H1 (cell line): Measurements from ENCODE around the gene MRPL4. TPM values are rescaled to one million over a fixed set of nuclear protein-coding genes. Genes with fewer than 3 reads are reported as not detected.

ENCODE experiments used
- CTCF ChIA-PET: fragments of 300-600 bp; sonication (Branson Sonifier 250); formaldehyde crosslinking; loops from one replicate; lab custom pipeline; 2021; ENCODE audit not compliant: partially characterized antibody; lab: Charles Lee
- POLR2A ChIA-PET: fragments of 300-600 bp; sonication (Branson Sonifier 250); formaldehyde crosslinking; loops from one replicate; lab custom pipeline; 2021; ENCODE audit warnings: inconsistent platforms; ENCODE audit not compliant: partially characterized antibody; lab: Charles Lee
- DNase-seq, 2 experiments: peaks; one replicate each; pipeline versions ENCODE4 v3.0.0 to v3.0.0-alpha.2; 2010 to 2022; ENCODE audit warnings: low spot score in 2 of 2, low read depth in 1 of 2, mixed read lengths in 1 of 2
- FAIRE-seq: peaks from 2 replicates; lab custom pipeline; 2011; peaks lifted over from hg19 to GRCh38; lab: Jason Lieb, UNC
- H2AFZ ChIP-seq: 2 replicates; pipeline ENCODE4 v1.8.1; 2012; ENCODE audit warnings: low read length, inconsistent platforms
- H2AK5ac ChIP-seq: 2 replicates; pipeline ENCODE4 v1.6.1; 2013; ENCODE audit warnings: low read depth, low read length
- H2BK120ac ChIP-seq: replicated peaks from 2 replicates; pipeline ENCODE3; 2013; ENCODE audit warnings: low read depth, low read length, inconsistent platforms
- H2BK12ac ChIP-seq: 2 replicates; pipeline ENCODE4 v1.6.1; 2013; ENCODE audit warnings: low read depth, low read length
- H2BK15ac ChIP-seq: 2 replicates; pipeline ENCODE4 v1.6.1; 2013; ENCODE audit warnings: low read length
- H2BK20ac ChIP-seq: 2 replicates; pipeline ENCODE4 v1.6.1; 2013; ENCODE audit warnings: low read length
- H2BK5ac ChIP-seq: 2 replicates; pipeline ENCODE4 v1.6.1; 2013; ENCODE audit warnings: low read depth, low read length
- H3K14ac ChIP-seq: 2 replicates; pipeline ENCODE4 v1.6.1; 2013; ENCODE audit warnings: inconsistent platforms; ENCODE audit not compliant: insufficient read length
- H3K18ac ChIP-seq: 2 replicates; pipeline ENCODE4 v1.6.1; 2013; ENCODE audit warnings: low read length; ENCODE audit errors: extremely low read depth
- H3K23ac ChIP-seq: 2 replicates; pipeline ENCODE4 v1.6.1; 2013; ENCODE audit warnings: inconsistent platforms; ENCODE audit not compliant: insufficient read length
- H3K23me2 ChIP-seq: 2 replicates; pipeline ENCODE4 v1.6.1; 2013; ENCODE audit warnings: low read depth, low read length
- H3K27ac ChIP-seq: 2 replicates; pipeline ENCODE4 v1.6.1; 2011; ENCODE audit warnings: low read depth, low read length, inconsistent platforms
- H3K27me3 ChIP-seq, 4 experiments: replicated peaks in 1 of 4; 1 replicate in 1 of 4; 2 replicates in 3 of 4; pipeline versions ENCODE4 v1.6.1 to v1.8.1; 2011 to 2013; ENCODE audit warnings: low read length in 3 of 4, mild to moderate bottlenecking in 3 of 4, inconsistent platforms in 2 of 4, mixed read lengths in 2 of 4, moderate library complexity in 1 of 4; ENCODE audit not compliant: control insufficient read depth in 3 of 4, insufficient read depth in 3 of 4; ENCODE audit errors: extremely low read depth in 1 of 4
- H3K36me3 ChIP-seq, 4 experiments: 2 replicates each; pipeline versions ENCODE4 v1.6.1 to v1.8.1; 2011 to 2013; ENCODE audit warnings: mild to moderate bottlenecking in 4 of 4, low read length in 3 of 4, moderate library complexity in 2 of 4, control low read depth in 1 of 4, inconsistent platforms in 1 of 4; ENCODE audit not compliant: insufficient read depth in 4 of 4, control insufficient read depth in 2 of 4
- H3K4ac ChIP-seq: replicated peaks from 2 replicates; pipeline ENCODE3; 2013; ENCODE audit warnings: low read length, low read depth, mixed read lengths, inconsistent platforms; ENCODE audit not compliant: insufficient read length
- H3K4me1 ChIP-seq, 4 experiments: replicated peaks in 1 of 4; 1 replicate in 1 of 4; 2 replicates in 3 of 4; pipeline versions ENCODE4 v1.6.1 to v1.8.1; 2011 to 2013; ENCODE audit warnings: low read length in 3 of 4, inconsistent platforms in 2 of 4, mixed read lengths in 1 of 4; ENCODE audit not compliant: insufficient read depth in 4 of 4, control insufficient read depth in 3 of 4
- H3K4me2 ChIP-seq, 2 experiments: 2 replicates each; pipeline versions ENCODE4 v1.6.1 to v1.8.1; 2011 to 2013; ENCODE audit warnings: low read depth in 2 of 2, low read length in 2 of 2, control low read depth in 1 of 2, inconsistent platforms in 1 of 2, mild to moderate bottlenecking in 1 of 2; ENCODE audit not compliant: insufficient read depth in 1 of 2
- H3K4me3 ChIP-seq, 4 experiments: fragments of 200-600, 300-600 bp in 1 of 4; sonication (generic), shearing (Covaris generic), sonication (Bioruptor Twin) in 1 of 4; 2 replicates each; pipeline versions ENCODE4 v1.5.1 to v1.8.1; 2011 to 2016; ENCODE audit warnings: low read length in 4 of 4, low read depth in 3 of 4, control low read depth in 2 of 4, inconsistent platforms in 2 of 4, mild to moderate bottlenecking in 2 of 4, mixed read lengths in 1 of 4, moderate library complexity in 1 of 4; ENCODE audit not compliant: insufficient read depth in 2 of 4; ENCODE audit errors: extremely low read depth in 1 of 4
- H3K56ac ChIP-seq: replicated peaks from 2 replicates; pipeline ENCODE3; 2013; ENCODE audit warnings: low read depth, mild to moderate bottlenecking, mixed read lengths, low read length, inconsistent platforms; ENCODE audit not compliant: insufficient read length
- H3K79me1 ChIP-seq: 2 replicates; pipeline ENCODE4 v1.6.1; 2013; ENCODE audit warnings: low read depth, low read length, control low read depth
- H3K79me2 ChIP-seq, 2 experiments: 2 replicates each; pipeline versions ENCODE4 v1.6.1 to v1.8.1; 2012 to 2013; ENCODE audit warnings: low read length in 2 of 2, mild to moderate bottlenecking in 2 of 2, inconsistent platforms in 1 of 2; ENCODE audit not compliant: insufficient read depth in 2 of 2, control insufficient read depth in 1 of 2
- H3K9ac ChIP-seq, 4 experiments: replicated peaks in 1 of 4; 1 replicate in 1 of 4; 2 replicates in 3 of 4; pipeline versions ENCODE4 v1.6.1 to v1.8.1; 2011 to 2013; ENCODE audit warnings: low read depth in 3 of 4, low read length in 3 of 4, control low read depth in 2 of 4, mild to moderate bottlenecking in 2 of 4, moderate library complexity in 2 of 4, inconsistent platforms in 1 of 4; ENCODE audit errors: extremely low read depth in 1 of 4
- H3K9me3 ChIP-seq, 2 experiments: 2 replicates each; pipeline versions ENCODE4 v1.6.1 to v1.8.1; 2012 to 2013; ENCODE audit warnings: mild to moderate bottlenecking in 2 of 2, moderate library complexity in 2 of 2, control low read depth in 1 of 2, inconsistent platforms in 1 of 2, low read depth in 1 of 2, low read length in 1 of 2, mixed read lengths in 1 of 2; ENCODE audit not compliant: insufficient read depth in 2 of 2
- H4K20me1 ChIP-seq, 2 experiments: replicated peaks in 1 of 2; 2 replicates each; pipeline versions ENCODE3 to v1.8.1; 2011 to 2013; ENCODE audit warnings: inconsistent platforms in 2 of 2, low read length in 2 of 2, mild to moderate bottlenecking in 1 of 2; ENCODE audit not compliant: insufficient read depth in 2 of 2, control insufficient read depth in 1 of 2
- H4K5ac ChIP-seq: 2 replicates; pipeline ENCODE4 v1.6.1; 2013; ENCODE audit warnings: low read length, low read depth, mixed read lengths, inconsistent platforms; ENCODE audit not compliant: insufficient read length
- H4K8ac ChIP-seq: 2 replicates; pipeline ENCODE4 v1.8.0; 2013; ENCODE audit warnings: mild to moderate bottlenecking, moderate library complexity, low read length, inconsistent platforms; ENCODE audit not compliant: insufficient read depth; ENCODE audit errors: extremely low read depth
- H4K91ac ChIP-seq: replicated peaks from 2 replicates; pipeline ENCODE3; 2013; ENCODE audit warnings: low read length, mixed read lengths, inconsistent platforms; ENCODE audit not compliant: insufficient read length
- ASH2L ChIP-seq: fragments of 200-600, 300-600 bp; sonication (generic); IDR thresholded peaks from one replicate; pipeline ENCODE4 v1.7.1; 2017; ENCODE audit warnings: low read length
- RBBP5 ChIP-seq: IDR thresholded peaks from 2 replicates; pipeline ENCODE4 v1.7.1; 2012; ENCODE audit warnings: low read depth, mild to moderate bottlenecking, inconsistent platforms, low read length, moderate library complexity, borderline replicate concordance
- WGBS, 2 experiments: shearing (Covaris generic) in 1 of 2; methylation state at CpG; one replicate each; pipeline versions ENCODE4 v1.1.6 to v1.1.7; 2013 to 2015; ENCODE audit warnings: low lambda C conversion rate in 2 of 2, mixed read lengths in 2 of 2, inconsistent platforms in 1 of 2, low coverage in 1 of 2, missing lambda C conversion rate in 1 of 2; ENCODE audit not compliant: insufficient replicate concordance in 2 of 2, insufficient coverage in 1 of 2, insufficient read length in 1 of 2; ENCODE audit errors: extremely low coverage in 1 of 2, missing lambda C conversion rate in 1 of 2; 5-methylcytosine and 5-hydroxymethylcytosine counted together
- polyA plus RNA-seq, 7 experiments: library from polyadenylated mRNA; depleted of rRNA in 3 of 7; stranded (reverse) in 5 of 7; unstranded in 2 of 7; fragments of >200 nt in 5 of 7; fragments of 200-250 nt in 2 of 7; gene quantifications; 1 replicate in 5 of 7; 2 replicates in 1 of 7; 4 replicates in 1 of 7; pipeline versions ENCODE4 v1.2.1 to v1.2.3, GENCODE V29; 2011 to 2013; ENCODE audit warnings: missing spikeins in 2 of 7, mixed read lengths in 2 of 7
- total RNA-seq: library from RNA; stranded (reverse); fragmentation: NEBNext Ultra II Directional; extraction: Animal tissue kit (Norgen Biotek cat#: 25700); gene quantifications from 2 replicates; pipeline ENCODE4 v1.2.1, GENCODE V29; 2021

The MRPL4 gene
- total and polyA plus RNA-seq, 2 of the 8 experiments (the other 6 are each of a cell fraction or from before 2014, with no cell fraction given): 82.3 to 187 TPM

DNA sequence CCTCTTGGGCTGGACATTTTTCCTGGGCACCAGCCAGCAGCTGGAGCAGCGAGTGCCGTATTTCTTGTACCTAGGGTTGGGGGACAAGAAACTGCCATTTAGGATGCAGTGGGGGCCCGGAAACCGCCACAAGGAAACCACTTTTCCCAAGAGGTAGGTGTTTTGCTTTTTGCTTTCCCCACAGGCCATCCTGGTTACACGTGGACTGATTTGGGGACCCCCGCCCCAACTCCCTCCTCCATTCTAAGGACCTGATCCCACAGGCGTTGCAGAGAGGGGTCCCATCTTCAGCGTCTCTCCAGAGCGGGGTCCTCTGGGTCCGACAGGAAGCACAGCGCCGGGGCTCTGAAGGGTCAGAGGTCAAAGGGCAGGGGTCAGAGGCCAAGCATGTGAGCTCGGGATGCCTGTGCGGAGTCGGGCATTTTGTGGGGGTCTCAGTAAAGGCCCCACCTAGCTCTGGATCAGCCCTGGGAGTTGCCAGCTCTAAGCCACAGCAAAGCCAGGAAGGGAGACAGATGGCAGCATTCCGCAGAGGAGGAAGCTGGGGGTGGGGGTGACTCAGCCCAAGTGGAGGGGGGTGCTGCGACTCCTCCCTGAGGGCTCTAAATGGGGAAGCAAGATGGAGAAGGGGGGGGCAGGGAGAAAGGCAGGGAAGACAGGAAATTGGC, 53.3 kb downstream of the MRPL4 start:
- no peaks in the 10 kb centered on the region for H3K23me2 ChIP-seq
- no peak overlapping the region for H4K91ac ChIP-seq
- no peak for TF ChIP-seq ASH2L
- no peak for TF ChIP-seq RBBP5
- H3K27ac ChIP-seq: no peak overlapping the region
- WGBS, 2 experiments: 90% methylated on average over 16 of the region's 17 CpGs; no CpG with 5 or more reads in 1 of the 2 experiments
- H3K9ac ChIP-seq: no peak overlapping the region
- no peak overlapping the region for H2AK5ac ChIP-seq
- H3K4ac ChIP-seq: no peak overlapping the region
- DNase-seq (no peak), FAIRE-seq (no peak)
- H4K8ac ChIP-seq: peak overlapping the region; percentile 25; the same call in 1 of the 2 replicates
- no peak overlapping the region for H3K4me3 ChIP-seq
- POLR2A ChIA-PET: interaction anchor here (0.7 to 2.0 kb wide), 7 partner anchors 9 to 115 kb away, joined by 4 to 7 read pairs (median 5); partner anchors contain the start of genes ICAM5 and RAVER1
- no peak overlapping the region for H3K23ac ChIP-seq
- H3K18ac ChIP-seq: no peak overlapping the region; the same call in 1 of the 2 replicates
- no peak overlapping the region for H2BK20ac ChIP-seq
- CTCF ChIA-PET: interaction anchor here (0.7 to 2.5 kb wide), 7 partner anchors 9 to 132 kb away, joined by 3 to 10 read pairs (median 4); no protein-coding TSS in a partner anchor
- no peak overlapping the region for H3K14ac ChIP-seq
- H3K27me3 ChIP-seq: no peaks in the 10 kb centered on the region
- H2BK5ac ChIP-seq: no peak overlapping the region
- no peaks in the 10 kb centered on the region for H3K4me1 ChIP-seq
- peaks cover 0 to 6% (median 0%) of the 10 kb centered on the region in 4 experiments; a peak in 1 of 8 replicates for H3K36me3 ChIP-seq
- H3K79me2 ChIP-seq: no peaks in the 10 kb centered on the region
- H3K79me1 ChIP-seq: no peaks in the 10 kb centered on the region
- no peak overlapping the region for H2BK120ac ChIP-seq
- no peak overlapping the region for H2BK12ac ChIP-seq
- H4K5ac ChIP-seq: no peak overlapping the region
- H4K20me1 ChIP-seq: no peaks in the 10 kb centered on the region
- no peak overlapping the region for H2AFZ ChIP-seq
- no peak overlapping the region for H3K4me2 ChIP-seq
- no peaks in the 10 kb centered on the region for H3K9me3 ChIP-seq
- H3K56ac ChIP-seq: no peak overlapping the region
- H2BK15ac ChIP-seq: no peak overlapping the region
